HG03060 (cell line): Measurements from ENCODE around the gene SLC4A5.

Source experiments
- ATAC-seq: cut with Tn5 transposase; IDR thresholded peaks from one replicate; pipeline ENCODE4 v1.9.1; 2021; ENCODE audit warnings: low read depth, moderate number of reproducible peaks; ENCODE audit not compliant: unreplicated experiment

Gene SLC4A5, protein sequence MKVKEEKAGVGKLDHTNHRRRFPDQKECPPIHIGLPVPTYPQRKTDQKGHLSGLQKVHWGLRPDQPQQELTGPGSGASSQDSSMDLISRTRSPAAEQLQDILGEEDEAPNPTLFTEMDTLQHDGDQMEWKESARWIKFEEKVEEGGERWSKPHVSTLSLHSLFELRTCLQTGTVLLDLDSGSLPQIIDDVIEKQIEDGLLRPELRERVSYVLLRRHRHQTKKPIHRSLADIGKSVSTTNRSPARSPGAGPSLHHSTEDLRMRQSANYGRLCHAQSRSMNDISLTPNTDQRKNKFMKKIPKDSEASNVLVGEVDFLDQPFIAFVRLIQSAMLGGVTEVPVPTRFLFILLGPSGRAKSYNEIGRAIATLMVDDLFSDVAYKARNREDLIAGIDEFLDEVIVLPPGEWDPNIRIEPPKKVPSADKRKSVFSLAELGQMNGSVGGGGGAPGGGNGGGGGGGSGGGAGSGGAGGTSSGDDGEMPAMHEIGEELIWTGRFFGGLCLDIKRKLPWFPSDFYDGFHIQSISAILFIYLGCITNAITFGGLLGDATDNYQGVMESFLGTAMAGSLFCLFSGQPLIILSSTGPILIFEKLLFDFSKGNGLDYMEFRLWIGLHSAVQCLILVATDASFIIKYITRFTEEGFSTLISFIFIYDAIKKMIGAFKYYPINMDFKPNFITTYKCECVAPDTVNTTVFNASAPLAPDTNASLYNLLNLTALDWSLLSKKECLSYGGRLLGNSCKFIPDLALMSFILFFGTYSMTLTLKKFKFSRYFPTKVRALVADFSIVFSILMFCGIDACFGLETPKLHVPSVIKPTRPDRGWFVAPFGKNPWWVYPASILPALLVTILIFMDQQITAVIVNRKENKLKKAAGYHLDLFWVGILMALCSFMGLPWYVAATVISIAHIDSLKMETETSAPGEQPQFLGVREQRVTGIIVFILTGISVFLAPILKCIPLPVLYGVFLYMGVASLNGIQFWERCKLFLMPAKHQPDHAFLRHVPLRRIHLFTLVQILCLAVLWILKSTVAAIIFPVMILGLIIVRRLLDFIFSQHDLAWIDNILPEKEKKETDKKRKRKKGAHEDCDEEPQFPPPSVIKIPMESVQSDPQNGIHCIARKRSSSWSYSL

DNA sequence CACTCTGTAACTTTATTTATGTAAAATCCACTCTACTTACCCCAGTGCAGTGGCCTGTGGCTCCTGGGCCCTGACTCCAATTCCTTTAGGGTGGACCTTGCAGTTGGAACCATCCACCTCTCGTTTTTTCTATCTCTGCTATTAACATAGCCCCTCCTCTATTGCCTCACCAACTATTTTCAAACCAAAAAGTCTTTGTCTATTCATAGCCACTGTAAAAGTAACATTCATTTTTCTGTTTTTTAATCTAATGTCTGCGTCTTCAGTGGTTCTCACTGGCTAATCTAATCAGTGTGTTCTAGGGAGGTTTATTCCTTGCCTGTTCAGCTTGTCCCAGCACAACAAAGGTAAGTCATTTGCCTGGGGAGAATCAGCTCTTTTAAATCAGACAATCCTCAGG is at the start of gene SLC4A5:
Gene SLC4A5, minus strand, starts transcription at position 101 of the 400 bp plus-strand sequence. CDS start 28,393 bp downstream, outside the sequence.
- no peak for ATAC-seq

DNA sequence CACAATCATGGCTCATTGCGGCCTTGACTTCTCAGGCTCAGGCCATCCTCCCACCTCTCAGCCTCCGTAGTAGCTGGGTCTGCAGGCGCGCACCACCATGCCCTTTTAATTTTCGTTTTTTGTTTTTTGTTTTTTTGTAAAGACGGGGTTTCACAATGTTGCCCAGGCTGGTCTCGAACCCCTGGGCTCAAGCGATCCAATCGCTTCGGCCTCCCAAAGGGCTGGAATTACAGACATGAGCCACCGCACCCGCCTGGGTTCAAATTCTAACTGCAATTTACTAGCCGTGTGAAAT is 49.2 kb upstream of the SLC4A5 start:
- no peak for ATAC-seq

DNA sequence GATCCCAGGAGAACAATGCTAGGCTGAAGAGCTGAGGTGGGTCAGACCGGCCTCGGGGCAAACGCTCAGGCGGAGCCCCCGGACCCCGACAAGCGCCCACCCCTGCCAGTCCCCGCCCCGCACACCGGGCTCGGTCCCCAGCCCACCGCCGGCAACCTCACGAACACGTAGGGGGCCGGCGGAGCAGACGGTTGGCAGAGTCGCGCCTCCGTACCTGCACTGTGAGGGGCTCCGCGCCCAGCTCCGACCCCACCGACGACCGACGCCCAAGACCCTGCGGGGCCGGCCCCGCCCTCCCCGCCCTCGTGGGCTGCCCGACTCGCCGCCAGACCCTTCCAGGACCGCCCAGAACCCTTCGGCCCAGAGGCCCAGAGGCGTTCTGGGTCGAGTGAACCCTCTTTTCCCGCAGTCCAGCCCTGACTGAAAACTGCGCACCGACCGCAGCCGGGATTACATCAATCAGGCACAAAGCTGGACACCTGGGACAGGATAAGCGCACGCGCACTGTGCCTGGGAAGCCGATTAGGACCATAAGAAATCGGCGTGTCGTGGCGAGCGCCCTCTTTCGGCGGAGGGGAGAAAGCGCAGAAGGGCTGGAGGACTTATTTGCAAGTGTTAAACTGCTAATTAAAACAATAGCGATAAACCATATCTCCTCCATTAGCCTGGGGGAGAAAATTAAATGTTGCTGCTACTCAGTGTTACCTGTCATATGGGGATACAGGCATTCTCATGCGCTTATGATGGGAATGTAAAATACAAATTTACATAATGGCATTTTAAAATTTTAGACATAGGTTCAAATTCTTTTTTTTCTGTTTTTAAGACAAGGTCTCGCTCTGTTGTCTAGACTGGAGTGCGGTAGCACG is 48.6 kb upstream of the SLC4A5 start:
- ATAC-seq, result no peak

DNA sequence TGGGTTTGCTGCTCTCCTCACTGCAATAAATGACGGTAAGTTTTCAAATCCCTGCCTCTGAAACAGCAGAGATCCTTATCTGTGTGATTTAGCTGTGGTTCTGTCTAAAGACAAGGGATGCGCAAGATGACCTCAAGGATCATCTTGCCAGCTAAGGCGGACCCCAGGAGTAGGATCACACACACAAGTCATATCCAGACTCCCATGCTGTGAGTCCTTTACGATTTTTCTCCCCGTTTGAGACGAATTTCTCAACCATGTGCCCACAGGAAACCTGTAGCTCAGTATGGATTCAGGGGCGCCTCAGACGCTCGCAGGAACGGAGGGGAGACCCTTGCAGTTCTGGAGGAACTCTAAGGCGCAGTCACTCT is 48.0 kb upstream of the SLC4A5 start:
- no peak for ATAC-seq

DNA sequence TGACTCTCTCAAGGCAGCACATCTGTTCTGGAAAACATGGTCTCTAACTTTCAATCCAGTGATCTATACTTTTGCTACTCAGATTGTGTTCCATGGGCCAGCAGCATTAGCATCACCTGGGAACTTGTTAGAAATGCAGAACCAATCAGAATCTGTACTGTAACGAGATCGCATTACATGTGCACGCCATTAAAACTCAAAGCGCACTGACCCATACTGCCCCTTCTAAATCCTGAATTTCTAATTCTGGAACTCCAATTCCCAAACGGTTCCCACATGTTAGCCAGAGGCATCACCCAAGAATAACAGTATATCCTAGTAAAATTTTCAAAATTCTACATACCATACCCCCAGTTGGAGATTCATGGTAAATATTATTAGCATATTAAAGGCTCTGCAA is 47.4 kb upstream of the SLC4A5 start:
- ATAC-seq, result no peak

DNA sequence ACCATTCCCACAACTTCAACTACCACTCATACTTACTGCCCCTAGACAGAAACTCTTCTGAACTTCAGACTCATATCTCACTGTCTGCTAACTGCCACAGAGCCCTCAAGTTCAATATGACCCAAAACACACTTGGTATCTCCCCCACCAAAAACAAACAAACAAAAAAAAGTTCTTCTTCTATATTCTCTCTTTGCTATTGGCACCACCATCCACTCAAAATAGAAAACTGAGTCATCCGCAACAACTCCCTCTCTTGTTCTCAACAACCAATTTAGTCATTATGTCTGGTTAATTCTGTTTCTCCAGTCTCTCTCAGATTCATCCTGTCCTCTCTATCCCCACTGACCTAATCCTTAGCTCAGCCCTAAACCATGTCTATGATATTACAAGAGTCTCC is 44.1 kb upstream of the SLC4A5 start:
- ATAC-seq, result no peak

DNA sequence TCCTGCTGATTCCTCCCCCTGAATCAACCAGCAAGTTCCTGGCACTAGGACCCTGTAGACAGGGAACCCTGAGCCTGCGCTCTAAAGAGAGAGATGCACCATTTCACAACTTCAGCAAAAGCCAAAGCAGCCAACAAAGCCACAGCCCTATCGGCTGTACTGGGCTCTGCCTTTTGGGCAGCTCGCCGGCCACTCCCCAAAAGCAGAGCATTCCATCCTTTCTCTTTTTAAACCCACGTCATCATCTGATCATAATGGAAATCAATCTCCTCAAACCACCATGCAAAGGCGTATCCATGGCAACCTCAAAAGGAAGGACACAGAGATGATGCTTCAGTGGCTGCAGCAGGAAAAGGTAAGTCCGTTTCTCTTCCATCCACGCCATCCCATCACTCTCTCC is 42.2 kb upstream of the SLC4A5 start:
- ATAC-seq, result no peak

DNA sequence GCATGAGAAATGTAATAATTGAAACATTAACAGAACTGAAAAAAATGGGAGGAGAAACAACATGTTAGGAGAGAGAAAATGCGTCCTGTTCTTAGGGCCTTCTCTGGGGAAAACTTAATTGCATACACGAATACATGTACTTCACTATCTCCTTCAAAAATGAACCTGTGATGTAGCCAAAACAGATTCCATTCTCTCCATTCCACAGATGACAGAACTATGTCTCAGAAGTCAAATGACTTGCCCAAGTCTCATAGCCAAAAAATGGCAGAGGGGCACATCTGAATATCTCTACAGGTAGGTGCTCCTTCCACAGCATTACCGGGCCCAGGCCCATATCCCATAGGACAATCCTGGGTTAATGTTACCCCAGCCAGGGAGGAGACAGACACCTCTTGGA is 40.8 kb upstream of the SLC4A5 start:
- ATAC-seq, result no peak

DNA sequence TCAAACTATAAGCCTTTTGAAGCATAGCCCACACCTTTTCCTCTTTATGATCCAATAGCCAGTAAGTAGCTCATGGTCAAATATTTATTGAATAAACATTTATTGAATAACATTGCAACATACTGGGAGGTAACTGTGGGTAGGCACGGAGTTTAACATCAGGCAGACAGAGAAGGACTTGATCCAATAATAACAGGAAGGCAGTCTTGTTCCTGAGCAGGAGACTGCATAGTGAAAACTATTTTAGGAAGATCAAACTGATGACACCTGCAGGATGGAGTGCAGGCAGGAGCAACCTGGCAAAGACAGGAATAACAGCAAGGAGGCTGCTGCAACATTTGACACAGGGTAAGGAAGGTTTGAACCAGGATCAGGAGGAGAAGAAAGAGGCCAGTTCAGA is 40.0 kb upstream of the SLC4A5 start:
- no peak for ATAC-seq

DNA sequence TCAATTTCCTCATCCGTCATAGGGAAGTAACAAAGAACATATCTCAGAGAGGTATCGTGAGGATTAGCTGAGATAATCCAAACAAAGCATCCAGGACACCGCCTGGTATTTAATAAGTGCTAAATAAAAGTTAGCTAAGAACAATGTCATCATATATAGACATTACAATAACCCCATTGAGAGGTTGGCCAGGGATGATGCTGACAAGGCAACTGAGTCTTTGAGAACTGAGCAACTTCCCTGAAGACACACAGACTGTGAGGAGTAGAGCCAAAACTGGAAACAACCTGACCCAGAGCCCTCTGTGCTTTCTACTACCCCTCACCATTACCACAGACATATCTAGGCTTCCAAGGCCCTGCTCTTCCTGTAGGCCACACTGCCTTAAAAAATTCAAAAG is 38.5 kb upstream of the SLC4A5 start:
- ATAC-seq, result no peak

DNA sequence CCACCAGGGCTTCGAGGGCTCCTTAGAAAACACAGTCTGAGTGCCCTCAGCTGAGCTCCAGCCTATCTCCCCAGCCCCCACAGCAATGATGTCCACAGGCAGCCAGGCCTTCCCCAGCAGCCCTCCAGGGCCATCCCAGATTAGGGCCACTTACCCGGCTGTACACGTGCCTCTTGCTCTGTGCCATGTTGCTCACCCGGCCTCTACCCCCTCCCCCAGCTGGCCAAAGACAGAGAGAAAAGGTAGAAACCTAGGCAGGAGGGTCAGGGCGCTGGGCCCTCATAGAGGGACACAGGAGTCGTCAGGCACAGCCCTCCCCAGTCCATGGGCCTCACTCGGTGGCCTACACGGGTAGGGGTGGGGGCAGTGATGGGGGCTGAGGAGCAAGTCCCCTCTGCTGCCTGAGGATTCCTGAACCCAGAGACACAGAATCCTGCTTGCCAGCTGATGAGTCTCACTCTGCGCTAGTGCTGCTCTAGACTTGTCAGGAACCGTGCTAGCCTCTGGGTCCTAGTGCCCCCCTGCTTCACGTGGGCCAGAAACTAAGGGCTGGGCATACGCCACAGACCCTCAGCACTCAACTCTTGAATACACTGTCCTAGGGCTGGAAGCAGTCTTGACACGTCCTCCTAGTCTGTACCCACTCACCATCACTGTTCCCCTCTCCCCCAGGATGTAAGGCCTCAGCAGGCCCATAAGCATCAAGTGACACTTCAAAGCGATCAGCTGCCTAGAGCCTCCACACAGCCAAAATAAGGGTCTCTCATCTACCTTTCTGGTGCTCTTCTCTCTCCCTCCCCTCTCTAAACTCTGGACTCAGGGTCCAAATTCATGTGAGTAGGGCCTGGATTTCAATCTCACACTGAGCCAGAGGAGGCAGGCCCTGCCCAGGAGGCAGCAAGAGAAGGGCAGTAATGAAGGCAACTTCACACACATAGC is 36.9 kb upstream of the SLC4A5 start, which contains the start of gene DCTN1:
Gene DCTN1, minus strand, starts transcription at position 461 of the 939 bp plus-strand sequence. Its CDS starts 274 bp downstream, at position 187.
- ATAC-seq, result no peak

DNA sequence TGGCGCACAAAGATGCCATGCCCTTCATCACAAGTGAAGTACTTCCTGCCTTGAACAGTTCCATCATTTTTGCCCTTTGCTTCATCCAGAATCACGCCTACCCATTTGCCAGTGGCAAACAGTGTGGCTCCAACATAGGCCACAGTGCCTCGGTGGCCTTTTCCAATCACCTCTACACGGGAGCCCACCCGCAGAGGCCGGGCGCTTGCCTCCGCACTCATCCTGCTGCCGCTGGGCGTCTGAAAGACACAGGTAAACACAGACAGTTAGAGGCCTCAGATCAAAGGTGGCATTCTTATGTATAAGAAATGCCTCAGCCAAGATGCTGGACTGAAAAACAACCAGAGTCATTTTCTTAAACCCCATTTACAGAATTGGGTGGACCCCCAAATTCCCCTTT is 34.8 kb upstream of the SLC4A5 start:
- ATAC-seq, result no peak

DNA sequence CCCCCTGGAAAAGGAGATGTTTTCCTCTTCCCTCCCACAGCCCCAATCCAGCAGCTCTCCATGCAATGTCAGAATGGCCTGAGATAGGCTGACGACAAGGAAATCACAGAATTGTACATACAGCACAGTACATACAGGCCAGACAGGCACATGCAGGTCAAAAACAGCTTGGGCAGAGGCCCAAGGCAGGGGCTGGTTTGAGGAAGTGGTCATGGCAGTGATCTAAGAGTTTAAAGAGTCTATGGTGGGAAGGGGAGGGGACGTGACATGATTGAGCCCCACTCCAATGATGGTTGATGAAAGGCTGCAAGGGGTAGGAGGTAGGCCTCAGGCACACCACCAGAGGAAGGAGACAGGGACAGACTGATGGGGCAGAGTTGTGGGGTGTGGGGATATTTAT is 32.6 kb upstream of the SLC4A5 start:
- ATAC-seq, result no peak

DNA sequence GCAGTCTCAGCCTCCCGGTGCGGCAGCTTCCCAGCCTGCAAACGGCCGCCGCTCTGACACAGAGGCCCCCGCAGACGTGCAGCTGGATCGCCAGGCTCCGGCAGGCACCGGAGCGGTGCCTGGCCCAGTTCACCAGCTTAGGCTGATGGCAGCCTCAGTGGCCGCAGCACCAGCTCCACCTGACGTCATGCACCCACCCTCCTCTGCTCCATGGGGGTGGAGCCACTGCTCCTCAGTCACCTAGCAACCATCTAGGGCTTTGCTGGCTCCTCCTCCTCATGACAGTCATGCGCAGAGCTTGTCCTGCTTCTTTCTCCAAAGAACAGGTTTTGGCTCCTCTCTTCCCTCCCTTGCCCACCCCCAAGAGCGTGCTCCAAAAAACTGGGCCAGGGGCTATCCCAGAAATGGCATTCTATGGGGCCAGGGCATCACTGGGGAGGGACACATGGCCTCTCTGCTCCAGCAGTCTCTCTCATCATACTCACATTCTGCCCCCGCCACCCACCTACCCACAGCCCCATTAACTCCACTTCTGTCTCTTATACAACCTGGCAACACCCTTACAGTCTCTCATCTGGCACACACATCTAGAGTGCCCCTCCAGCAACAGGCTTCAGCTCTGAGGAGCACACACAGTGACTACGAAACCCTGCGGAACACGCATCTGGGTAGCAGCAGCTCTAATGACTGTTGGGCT is 31.4 kb upstream of the SLC4A5 start:
- ATAC-seq, result no peak

DNA sequence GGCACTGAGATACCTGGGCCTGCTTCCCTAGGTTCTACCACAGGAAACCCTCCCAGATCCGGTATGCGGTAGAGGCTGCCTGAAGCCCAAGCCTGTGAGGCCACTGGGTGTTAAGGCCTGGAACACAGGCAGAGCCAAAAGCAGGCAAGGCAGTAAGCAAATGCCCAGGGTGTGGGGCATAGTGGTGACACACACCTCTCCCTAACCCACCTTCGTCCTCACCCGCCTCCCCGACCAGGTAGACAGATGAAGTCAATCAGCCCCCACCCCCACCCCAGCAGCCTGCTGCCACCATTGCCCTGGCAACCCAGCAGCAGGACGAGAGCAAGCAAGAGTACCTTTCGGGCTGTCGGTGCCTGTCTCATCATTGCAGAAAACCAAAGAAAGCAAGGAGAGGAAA is 30.8 kb upstream of the SLC4A5 start:
- no peak for ATAC-seq

DNA sequence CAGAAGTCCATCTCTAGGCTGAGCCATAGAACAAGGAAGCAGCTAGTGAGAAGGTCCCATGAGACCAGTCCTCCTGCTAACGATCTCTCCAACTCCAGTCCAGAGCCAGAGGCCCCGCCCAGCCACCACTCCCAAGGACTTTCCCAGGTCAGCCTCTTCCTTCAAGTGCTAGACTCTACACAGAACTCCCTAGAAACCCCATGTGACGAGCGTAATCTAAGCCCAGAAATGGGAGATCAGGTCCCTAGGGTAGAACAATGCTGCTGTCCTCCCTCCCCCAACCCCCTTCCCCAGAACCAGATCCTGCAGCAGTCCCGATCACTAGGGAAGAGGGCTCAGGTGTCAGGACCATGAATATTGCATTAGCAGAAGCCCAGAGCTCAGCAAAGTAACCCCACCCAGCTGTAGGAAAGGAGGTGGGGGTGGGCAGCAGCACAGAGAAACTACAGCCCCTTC is 30.0 kb upstream of the SLC4A5 start:
- no peak for ATAC-seq

DNA sequence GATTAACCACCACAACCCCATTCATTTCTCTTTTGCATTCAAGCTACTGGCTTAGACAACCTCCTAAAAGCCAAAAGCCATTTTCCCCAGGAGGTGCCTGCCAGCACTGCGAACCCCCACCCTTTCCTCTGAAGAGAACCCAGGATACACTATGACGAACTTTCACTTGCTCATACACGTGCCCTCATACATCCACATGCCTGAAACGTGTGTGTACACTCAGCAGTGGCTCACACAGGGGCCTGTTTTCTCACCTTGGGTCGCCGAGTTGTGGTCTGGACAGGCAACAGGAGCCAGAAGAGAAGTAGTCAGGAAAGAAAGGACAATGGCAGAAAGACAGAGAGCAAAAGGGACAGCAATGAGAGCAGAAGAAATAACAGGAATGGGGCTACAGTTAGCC is 29.5 kb upstream of the SLC4A5 start:
- no peak for ATAC-seq

DNA sequence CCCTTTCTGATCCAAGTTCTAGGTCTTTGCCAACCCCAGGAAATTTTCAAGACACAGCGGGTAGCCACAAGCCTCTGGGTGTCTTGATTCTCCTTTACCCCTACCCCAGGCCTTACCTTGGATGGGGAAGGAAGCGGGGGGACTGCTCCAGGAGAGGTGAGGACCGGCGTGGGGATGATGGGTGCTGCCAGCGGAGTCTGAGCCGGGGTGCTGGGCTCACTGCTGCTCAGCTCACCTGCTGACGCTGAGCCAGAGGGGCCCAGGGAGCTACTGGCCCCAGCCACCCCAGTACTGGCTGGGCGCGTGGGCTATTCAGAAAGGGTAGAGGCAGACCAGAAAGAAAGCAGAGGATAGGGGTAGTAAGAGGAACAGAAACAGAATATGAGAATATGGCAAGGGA is 28.2 kb upstream of the SLC4A5 start:
- ATAC-seq, result no peak

DNA sequence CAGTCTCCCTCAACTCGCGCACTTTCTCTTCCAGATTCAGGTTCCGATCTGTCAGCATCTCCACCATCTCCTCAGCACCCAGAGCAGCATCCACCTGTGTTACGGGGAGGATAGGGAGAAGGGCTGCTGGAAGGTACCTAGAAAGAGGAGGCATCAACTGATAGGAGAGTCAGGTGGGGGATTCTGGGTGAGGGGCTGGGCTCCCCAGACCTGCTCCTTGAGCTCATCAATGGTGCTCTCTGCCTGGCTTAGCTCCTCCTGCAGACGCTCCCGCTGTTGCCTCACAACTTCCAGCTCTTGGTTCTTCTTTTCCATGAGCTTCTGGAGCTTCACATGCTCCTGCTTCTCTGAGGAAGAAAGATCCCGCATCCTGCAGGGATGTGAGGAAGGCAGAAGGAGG is 26.8 kb upstream of the SLC4A5 start:
- no peak for ATAC-seq
